Activated CD4-positive, alpha-beta T cell treated with anti-CD3 and anti-CD28 coated beads, Interleukin-2, amount 50 U/mL, for 16 hours (primary cell): Measurements from ENCODE around the gene RABGGTA.
A peak's percentile ranks its signal among the peaks of the same experiment; 100 is the strongest.

ENCODE experiments used
- DNase-seq: peaks from one replicate; pipeline ENCODE4 v3.0.0-alpha.2; 2020

The RABGGTA gene, protein sequence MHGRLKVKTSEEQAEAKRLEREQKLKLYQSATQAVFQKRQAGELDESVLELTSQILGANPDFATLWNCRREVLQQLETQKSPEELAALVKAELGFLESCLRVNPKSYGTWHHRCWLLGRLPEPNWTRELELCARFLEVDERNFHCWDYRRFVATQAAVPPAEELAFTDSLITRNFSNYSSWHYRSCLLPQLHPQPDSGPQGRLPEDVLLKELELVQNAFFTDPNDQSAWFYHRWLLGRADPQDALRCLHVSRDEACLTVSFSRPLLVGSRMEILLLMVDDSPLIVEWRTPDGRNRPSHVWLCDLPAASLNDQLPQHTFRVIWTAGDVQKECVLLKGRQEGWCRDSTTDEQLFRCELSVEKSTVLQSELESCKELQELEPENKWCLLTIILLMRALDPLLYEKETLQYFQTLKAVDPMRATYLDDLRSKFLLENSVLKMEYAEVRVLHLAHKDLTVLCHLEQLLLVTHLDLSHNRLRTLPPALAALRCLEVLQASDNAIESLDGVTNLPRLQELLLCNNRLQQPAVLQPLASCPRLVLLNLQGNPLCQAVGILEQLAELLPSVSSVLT

GRCh38 chr14:24271134-24271833, at the start of gene RABGGTA:
Gene RABGGTA (minus strand): TSS chr14:24271597. CDS start chr14:24271115, 482 bp downstream.
- DNase-seq, result peak; percentile 90

DNA sequence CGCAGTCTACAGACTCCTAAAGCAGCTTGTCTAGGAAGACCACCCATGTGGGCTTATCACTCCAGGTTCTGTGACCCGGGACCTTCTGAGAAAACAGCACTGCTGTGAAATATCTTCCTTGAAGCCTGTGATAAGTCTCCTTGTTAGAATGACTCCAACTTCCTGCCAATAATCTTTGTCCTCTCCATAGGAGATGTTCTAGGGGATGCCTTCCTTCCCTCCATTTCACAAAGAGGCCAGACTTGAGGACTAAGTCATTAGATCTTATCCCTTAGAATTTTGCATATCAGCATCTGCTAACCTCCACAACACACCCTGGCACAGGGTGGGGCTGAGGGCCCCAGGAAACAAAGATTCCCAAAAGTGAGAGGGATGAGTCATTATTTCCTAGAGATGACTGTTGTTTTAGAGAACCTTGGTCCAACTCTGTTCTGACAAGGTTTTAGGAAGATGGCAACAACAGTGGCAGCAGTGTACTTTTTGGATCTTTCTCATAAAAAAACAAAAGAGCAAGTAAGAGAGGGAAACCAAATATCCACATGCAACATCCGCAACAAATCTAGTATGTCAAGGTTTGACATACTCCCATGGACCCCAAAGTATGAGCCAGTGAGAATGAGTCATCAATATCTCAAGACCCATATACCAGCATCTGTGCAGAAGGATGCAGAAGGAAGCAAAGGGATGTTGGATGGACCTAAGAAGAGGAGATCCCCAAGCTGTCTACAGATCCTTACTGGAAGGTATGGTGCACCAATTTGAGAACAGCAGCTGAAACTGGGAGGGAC, 45.9 kb upstream of the RABGGTA start:
- DNase-seq, result no peak

DNA sequence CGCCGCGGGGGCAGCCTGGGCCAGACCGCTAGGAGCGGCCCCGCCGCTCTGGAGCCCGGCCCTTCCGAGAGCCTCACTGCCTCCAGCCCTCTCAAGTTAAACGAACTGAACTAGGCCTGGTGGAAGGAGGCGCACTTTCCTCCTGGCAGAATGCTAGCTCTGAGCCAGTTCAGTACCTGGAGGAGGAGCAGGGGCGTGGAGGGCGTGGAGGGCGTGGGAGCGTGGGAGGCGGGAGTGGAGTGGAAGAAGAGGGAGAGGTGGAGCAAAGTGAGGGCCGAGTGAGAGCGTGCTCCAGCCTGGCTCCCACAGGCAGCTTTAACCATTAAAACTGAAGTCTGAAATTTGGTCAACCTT, 45.2 kb upstream of the RABGGTA start:
- DNase-seq, result no peak

- no peak for DNase-seq
Observed at GRCh38 chr14:24315807-24316596, 44.6 kb upstream of the RABGGTA start.

- DNase-seq, result no peak
Observed at GRCh38 chr14:24315243-24315806, 43.9 kb upstream of the RABGGTA start.

DNA sequence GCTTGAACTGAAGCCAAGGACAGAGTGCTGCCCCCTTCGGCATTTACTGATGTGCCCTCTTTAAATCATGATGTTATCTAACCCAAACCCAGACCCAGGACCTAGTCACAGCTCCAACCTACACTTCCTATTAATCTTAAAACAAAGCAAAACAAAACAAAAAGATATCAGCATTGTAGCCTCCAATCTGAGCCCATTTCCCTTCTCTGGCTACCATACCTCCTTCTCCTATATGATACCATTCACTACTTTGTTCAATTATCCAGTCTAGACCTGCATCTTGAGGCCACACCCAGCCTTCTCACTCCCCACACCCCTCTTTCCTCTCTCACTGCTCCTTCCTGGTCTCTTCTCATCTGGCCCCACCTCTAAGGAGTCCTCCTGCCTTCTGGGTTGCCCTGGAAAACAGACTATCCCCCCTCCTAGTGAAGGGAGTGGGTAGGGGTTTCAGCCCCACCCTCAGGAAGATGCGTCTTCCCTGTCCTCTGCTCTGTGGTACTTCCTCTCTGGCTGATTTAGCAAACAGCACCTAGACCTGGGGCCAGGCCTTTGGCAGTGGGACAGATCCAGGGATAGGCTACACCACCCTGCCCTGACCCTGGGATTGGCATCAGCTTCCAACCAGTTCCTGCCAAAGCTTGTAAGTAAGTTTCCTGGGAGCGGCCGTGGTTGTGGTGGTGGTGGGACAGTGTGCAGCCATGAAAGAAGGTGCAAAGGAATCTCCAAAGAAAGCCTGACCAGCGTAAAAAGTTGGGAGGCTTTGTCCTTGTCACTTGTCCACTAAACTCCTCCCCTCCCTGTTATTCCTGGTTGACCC, 43.2 kb upstream of the RABGGTA start:
- no peak for DNase-seq

DNA sequence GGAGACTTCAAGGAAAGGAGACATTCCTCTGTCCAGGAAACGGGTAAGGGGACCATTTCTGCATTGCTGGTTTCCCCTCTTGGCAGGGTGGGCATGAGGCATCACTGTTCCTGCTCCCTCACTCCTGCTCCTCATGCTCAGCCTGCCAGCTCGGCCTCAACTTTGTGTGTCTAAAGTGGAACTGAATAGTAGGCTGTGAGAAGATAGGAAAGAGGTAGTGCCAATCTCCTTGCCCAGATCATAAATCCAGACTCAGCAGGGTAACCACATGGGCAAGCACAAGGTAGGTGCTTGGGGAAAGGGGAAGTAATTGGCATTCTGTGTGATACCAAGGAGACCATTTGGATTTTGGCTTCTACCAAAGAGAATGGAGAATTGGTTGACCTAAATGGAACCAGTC, 42.5 kb upstream of the RABGGTA start:
- DNase-seq, result no peak

GRCh38 chr14:24312736-24313507, 41.5 kb upstream of the RABGGTA start:
- peak; percentile 72 for DNase-seq

DNA sequence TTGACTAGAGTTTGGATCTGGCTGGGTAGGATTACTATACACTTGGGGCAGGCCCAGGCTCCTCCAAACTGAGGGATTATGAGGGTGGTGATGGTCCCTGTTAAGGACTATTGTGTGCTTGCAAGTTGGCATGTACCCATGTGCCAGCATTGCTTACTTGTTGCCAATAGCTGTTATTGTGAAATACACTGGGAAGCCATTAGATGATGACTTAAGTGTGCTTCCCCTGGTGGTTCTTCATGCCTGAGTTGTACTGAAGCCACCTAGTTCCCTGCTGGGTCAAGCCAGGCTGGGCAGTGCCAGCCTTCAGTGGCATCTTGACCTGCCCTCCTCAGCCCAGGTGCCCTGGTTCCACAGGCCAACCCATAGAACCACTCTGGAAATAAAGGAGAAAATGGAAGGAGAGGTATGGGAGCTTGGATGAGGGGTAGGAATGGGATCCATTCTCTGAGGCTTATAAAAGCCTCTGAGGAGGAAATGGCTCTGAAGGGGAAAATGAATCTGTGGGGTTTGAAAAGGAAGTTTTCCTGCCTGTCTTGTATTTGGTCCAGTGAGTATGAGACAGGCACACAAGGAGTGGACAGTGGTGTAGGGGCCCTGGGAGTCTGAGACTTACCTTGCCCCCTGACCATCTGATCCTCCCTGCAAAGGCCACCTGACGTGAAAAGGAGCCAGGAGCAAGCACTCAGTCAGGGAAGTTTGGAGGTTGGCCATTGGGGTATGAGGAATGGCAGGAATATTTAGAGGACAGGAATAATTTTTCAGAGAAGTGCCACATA, 40.6 kb upstream of the RABGGTA start:
- DNase-seq, result no peak

DNA sequence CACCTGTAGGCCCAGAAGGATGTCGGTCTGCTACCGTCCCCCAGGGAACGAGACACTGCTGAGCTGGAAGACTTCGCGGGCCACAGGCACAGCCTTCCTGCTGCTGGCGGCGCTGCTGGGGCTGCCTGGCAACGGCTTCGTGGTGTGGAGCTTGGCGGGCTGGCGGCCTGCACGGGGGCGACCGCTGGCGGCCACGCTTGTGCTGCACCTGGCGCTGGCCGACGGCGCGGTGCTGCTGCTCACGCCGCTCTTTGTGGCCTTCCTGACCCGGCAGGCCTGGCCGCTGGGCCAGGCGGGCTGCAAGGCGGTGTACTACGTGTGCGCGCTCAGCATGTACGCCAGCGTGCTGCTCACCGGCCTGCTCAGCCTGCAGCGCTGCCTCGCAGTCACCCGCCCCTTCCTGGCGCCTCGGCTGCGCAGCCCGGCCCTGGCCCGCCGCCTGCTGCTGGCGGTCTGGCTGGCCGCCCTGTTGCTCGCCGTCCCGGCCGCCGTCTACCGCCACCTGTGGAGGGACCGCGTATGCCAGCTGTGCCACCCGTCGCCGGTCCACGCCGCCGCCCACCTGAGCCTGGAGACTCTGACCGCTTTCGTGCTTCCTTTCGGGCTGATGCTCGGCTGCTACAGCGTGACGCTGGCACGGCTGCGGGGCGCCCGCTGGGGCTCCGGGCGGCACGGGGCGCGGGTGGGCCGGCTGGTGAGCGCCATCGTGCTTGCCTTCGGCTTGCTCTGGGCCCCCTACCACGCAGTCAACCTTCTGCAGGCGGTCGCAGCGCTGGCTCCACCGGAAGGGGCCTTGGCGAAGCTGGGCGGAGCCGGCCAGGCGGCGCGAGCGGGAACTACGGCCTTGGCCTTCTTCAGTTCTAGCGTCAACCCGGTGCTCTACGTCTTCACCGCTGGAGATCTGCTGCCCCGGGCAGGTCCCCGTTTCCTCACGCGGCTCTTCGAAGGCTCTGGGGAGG, 39.5 kb upstream of the RABGGTA start, which contains the start of gene LTB4R:
TSS of gene LTB4R (plus strand) at position 857 of the 959 bp plus-strand sequence. CDS start 4,150 bp downstream, outside the sequence.
- DNase-seq, result peak; percentile 69

DNA sequence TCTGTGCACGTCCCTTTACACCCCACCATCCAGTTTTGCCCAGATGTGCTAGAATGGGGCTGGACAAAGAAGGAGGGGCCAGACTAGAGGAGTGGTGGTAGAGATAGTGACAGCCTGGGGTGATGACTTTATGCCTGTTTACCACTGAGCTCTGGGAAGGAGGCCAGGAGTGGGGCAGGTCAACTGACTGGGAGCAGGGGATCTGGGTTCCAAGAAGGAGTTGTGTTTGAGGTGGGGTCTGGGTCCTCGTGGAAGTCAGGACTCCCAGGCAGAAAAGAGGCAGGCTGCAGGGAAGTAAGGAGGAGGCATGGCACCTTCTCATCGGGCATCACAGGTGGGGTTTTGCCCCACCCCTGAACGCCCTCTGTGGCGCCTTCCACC, 38.9 kb upstream of the RABGGTA start:
- DNase-seq, result no peak

- DNase-seq, result no peak
Observed at GRCh38 chr14:24309538-24310264, 38.3 kb upstream of the RABGGTA start, which contains the start of gene LTB4R2. Gene LTB4R2 (plus strand): TSS chr14:24310140. CDS start chr14:24310665, 525 bp downstream.

DNA sequence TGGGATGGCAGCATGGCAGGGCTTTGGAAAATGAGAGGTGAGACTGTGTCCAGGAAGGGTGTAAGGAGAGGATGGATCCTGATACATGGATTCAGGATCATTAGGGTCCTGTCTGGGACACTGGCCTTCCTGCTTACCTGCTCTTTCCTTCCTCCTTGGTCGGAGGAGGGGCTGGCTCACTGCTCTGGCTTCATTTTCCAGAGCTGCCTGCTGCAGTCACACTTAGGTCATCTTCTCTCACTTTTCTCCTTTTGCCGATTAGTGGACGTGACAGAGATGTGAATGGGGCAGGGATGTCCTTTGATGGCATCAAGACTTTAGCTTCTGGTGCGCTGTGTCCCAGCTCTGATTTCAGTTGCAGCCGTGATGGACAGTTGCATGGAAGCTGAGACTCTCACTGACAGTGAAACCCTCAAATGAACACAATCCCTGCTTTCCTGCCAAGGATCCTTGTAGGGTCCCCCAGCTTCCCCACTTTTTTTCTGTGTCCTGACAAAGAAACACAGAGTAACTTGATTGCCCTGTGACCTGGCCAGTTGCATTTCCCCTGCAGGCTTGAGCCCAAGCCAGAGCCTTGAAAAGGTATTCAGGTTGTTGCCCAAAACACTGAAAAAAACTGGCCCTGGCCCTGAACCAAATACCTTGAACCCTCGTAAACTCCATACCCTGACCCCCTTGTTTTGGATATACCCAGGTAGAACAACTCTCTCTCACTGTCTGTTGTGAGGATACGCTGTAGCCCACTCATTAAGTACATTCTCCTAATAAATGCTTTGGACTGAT, 37.1 kb upstream of the RABGGTA start:
- DNase-seq, result no peak

DNA sequence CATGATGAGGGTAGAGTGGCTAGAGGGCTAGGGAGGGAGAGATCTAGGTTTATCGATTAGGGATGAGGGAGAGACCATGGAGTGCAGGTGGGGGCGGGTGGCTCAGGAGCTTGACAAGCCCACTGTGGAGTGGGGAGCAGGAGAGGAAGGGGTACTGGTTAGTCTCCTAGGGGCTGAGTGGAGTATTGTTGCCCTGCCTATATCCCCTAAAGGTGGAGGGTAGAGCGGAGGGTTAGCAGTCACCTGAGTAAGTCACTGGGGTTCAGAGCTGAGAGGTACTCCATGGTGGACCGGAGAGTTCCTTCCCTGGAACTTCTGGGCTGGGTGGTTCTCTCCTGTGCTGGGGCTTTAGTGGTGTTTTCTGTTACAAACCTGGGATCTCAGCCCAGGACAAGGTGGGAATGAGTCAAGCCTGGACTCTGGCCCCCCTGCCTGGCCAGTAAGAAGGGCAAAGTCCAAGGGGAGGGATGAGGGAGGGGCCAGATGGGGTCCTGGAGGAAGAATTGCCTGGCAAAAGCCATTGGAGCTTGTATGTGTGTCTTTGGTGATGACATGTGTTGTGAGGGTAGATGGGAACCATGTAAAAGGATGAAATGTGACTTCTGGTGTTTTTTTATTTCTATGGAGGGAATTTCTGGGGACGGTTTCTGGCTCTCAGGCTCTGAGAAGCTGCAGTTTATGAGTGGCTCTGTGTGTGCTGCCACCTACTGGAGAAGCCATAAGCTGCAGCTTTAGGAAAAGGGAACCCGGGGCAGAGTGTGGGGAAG, 36.4 kb upstream of the RABGGTA start, which contains the start of gene CIDEB:
TSS of gene CIDEB (minus strand) at position 403 of the 767 bp plus-strand sequence. CDS start at position 284, 119 bp downstream.
- peak; percentile 71 for DNase-seq

- DNase-seq, result no peak
Observed at GRCh38 chr14:24307156-24307574, 35.8 kb upstream of the RABGGTA start.
